NOMO-1 (cell line): ENCODE results near the gene AGBL4.
"Not testable (repeated sequence)": the region's sequence is repeated elsewhere in the genome, so short reads cannot be mapped to it uniquely, and the experiment has no call there.

Source experiments
- DNase-seq, 2 experiments: peaks; one replicate each; lab custom pipeline; 2025; ENCODE audit not compliant: unreplicated experiment in 2 of 2; lab: John Stamatoyannopoulos, UW

AGBL4 gene

GRCh38 chr1:50023292-50024159 lies at the start of gene AGBL4:
TSS of gene AGBL4 (minus strand) at chr1:50023954.
- DNase-seq, result no peak

DNA sequence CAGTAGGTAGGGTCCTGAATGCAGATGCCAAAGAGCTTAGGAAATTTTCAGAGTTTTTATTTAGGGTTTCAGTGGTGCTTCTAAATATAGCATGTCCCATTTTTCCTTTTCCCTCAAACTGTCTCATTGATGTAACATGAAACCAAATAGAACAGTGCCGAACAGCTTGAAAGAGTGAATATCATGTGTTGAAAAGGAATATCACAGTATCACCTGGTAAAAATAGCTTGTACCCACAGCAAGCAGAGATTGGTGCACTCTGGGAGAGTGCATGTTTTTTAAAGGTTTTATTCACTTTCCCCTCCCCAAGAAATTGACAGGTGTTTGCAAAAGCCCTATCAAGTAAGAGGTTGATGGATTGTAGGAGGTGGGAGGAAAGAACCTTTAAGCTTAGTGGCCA lies 43.1 kb upstream of the AGBL4 start:
- no peak for DNase-seq

DNA sequence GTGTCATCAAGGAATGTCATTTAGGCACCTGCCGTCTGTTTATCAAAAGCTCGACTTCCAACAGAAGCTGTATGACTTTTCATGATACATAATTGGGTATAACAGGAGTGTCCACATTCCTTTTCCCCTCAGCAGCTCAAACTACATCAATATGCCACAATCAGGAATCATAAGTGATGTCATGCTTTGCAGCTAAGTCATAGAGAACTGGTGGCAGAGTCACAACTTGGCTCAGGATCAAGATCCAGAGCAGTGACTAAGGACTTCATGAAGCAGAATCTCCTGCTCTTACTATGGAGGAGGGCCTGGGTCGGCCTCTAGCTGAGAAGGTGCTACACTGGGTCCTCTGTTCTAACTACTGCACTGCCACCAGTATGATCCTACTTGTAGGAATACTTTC lies 36.5 kb upstream of the AGBL4 start:
- no peak for DNase-seq

- DNase-seq, result no peak
These were observed 25.0 kb upstream of the AGBL4 start for GRCh38 chr1:50048791-50049190.

GRCh38 chr1:50047916-50048694 lies 24.4 kb upstream of the AGBL4 start:
- no peak for DNase-seq

DNA sequence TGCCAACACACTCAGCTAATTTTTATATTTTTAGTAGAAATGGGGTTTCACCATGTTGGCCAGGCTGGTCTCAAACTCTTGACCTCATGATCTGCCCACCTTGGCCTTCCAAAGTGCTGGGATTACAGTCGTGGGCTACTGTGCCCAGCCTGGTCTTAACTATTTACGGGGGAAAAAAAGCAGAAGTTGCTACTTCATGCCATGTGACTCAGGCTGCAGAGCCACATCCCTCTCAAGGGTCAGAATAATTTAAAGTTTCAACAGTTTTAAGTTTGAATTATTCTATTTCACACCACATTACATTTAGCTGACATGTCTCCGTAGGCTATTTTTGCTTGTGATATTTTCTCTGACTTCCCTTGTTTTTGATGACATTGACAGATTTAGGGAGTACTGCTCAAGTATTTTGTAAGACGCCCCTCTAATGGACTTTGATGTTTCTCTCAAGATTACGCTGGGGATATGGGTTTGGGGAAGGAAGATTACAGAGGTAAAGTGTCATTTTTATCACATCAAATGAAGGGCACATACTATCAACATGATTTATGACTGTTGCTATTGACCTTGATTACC lies 14.6 kb upstream of the AGBL4 start:
- peak in 1 of 2 experiments; percentile 10 for DNase-seq

- no peak for DNase-seq
These were observed 4.0 kb upstream of the AGBL4 start for GRCh38 chr1:50027794-50028193.

- DNase-seq, result no peak
These were observed 28.0 kb downstream of the AGBL4 start for GRCh38 chr1:49995734-49996133.

- DNase-seq, result no peak
These were observed 52.7 kb downstream of the AGBL4 start for GRCh38 chr1:49971088-49971487.

- DNase-seq, result no peak
These were observed 72.4 kb downstream of the AGBL4 start for GRCh38 chr1:49951385-49951784.

- DNase-seq, result not testable (repeated sequence)
These were observed 108.5 kb downstream of the AGBL4 start for GRCh38 chr1:49915301-49915700.

GRCh38 chr1:49906365-49906764 lies 117.4 kb downstream of the AGBL4 start:
- no peak for DNase-seq

GRCh38 chr1:49864581-49864980 lies 159.2 kb downstream of the AGBL4 start:
- DNase-seq, result no peak

DNA sequence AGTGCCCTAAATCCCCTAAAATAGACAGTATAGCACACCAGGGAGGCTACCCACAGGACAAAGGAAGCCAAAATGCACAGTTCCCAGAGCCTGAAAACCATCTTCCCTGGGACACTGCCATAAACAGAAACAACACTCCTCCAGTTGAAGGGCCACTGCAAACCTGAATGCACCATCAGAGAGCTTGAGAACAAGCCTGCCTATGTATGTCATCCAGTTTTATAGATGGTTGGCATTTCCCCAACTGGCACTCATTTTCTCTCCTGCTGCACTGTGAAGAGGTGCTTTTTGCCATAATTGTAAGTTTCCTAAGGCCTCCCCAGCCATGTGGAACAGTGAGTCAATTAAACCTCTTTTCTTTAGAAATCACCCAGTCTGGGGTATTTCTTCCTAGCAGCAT lies 169.0 kb downstream of the AGBL4 start:
- DNase-seq, result no peak

- DNase-seq, result no peak
These were observed 181.2 kb downstream of the AGBL4 start for GRCh38 chr1:49842596-49842995.

- DNase-seq, result no peak
These were observed 182.0 kb downstream of the AGBL4 start for GRCh38 chr1:49841767-49842166.

- DNase-seq, result no peak
These were observed 199.5 kb downstream of the AGBL4 start for GRCh38 chr1:49824261-49824660.

- DNase-seq, result no peak
These were observed 206.1 kb downstream of the AGBL4 start for GRCh38 chr1:49817681-49818080.

DNA sequence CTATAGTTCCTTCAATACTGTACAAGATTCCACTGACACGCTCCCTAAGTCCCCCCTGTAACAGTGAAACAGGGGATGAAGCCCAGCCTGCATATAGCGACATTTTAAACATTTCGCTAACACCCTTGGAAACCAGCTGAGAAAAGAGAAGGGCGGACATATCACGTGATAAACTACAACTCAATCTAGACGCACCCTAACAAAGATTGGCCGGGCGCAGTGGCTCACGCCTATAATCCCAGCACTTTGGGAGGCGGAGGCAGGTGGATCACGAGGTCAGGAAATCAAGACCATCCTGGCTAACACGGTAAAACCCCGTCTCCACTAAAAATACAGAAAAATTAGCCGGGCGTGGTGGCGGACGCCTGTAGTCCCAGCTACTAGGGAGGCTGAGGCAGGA lies 236.7 kb downstream of the AGBL4 start:
- not testable (repeated sequence) for DNase-seq

GRCh38 chr1:49765034-49765433 lies 258.7 kb downstream of the AGBL4 start:
- no peak for DNase-seq

- not testable (repeated sequence) for DNase-seq
These were observed 285.6 kb downstream of the AGBL4 start for GRCh38 chr1:49738118-49738517.

GRCh38 chr1:49728377-49728776 lies 295.4 kb downstream of the AGBL4 start:
- no peak for DNase-seq
